HG02623 (cell line): ENCODE measurements around the gene PRR27.
"Not testable (repeated sequence)": the region's sequence is repeated elsewhere in the genome, so short reads cannot be mapped to it uniquely, and the experiment has no call there.

Experiments used
- ATAC-seq: cut with Tn5 transposase; IDR thresholded peaks from one replicate; pipeline ENCODE4 v1.9.1; 2021; ENCODE audit warnings: moderate library complexity; ENCODE audit not compliant: unreplicated experiment

PRR27 gene

GRCh38 chr4:70196857-70197256 lies 42.8 kb downstream of the PRR27 start:
- ATAC-seq, result no peak

GRCh38 chr4:70197842-70198241 lies 43.8 kb downstream of the PRR27 start:
- ATAC-seq, result no peak

- no peak for ATAC-seq
Observed at GRCh38 chr4:70203601-70204000, 49.6 kb downstream of the PRR27 start.

GRCh38 chr4:70212752-70213151 lies 58.7 kb downstream of the PRR27 start:
- not testable (repeated sequence) for ATAC-seq
